ENCODE measurements around the gene RPH3AL. TPM values are rescaled to one million over a fixed set of nuclear protein-coding genes. Genes with fewer than 3 reads are reported as not detected.

Gene RPH3AL
- total RNA-seq, 1 donor from 2014 or later = 0.78 TPM

GRCh38 chr17:310111-311010 lies 42.2 kb downstream of the RPH3AL start:
- TF ChIP-seq, protein P1, sequence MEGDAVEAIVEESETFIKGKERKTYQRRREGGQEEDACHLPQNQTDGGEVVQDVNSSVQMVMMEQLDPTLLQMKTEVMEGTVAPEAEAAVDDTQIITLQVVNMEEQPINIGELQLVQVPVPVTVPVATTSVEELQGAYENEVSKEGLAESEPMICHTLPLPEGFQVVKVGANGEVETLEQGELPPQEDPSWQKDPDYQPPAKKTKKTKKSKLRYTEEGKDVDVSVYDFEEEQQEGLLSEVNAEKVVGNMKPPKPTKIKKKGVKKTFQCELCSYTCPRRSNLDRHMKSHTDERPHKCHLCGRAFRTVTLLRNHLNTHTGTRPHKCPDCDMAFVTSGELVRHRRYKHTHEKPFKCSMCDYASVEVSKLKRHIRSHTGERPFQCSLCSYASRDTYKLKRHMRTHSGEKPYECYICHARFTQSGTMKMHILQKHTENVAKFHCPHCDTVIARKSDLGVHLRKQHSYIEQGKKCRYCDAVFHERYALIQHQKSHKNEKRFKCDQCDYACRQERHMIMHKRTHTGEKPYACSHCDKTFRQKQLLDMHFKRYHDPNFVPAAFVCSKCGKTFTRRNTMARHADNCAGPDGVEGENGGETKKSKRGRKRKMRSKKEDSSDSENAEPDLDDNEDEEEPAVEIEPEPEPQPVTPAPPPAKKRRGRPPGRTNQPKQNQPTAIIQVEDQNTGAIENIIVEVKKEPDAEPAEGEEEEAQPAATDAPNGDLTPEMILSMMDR (IDR thresholded peaks at IDR 0.05) = no peak
- Mint-ChIP-seq H3K4me3 (ENCODE audit: unreplicated experiment) (no peak overlapping the region), H3K27ac (ENCODE audit: unreplicated experiment) (no peak overlapping the region)

GRCh38 chr17:309361-309888 lies 43.2 kb downstream of the RPH3AL start:
- Mint-ChIP-seq H3K4me3 (ENCODE audit: unreplicated experiment) (no peak overlapping the region), H3K36me3 (ENCODE audit: unreplicated experiment) (no peaks in the 10 kb centered on the region), H3K27me3 (ENCODE audit: unreplicated experiment) (peaks cover 15% of the 10 kb centered on the region), H3K4me1 (ENCODE audit: unreplicated experiment) (no peaks in the 10 kb centered on the region), H3K9me3 (ENCODE audit: unreplicated experiment) (no peaks in the 10 kb centered on the region), H3K27ac (ENCODE audit: unreplicated experiment) (no peak overlapping the region)
- TF ChIP-seq, protein P1 (IDR thresholded peaks at IDR 0.05) = peak; percentile 48
- no peak for DNase-seq (ENCODE audit: extremely low spot score, unreplicated experiment)

More at GRCh38 chr17:310111-311010, 42.2 kb downstream of the RPH3AL start:
- Mint-ChIP-seq H3K36me3 (ENCODE audit: unreplicated experiment) (no peaks in the 10 kb centered on the region), H3K4me1 (ENCODE audit: unreplicated experiment) (no peaks in the 10 kb centered on the region), H3K9me3 (ENCODE audit: unreplicated experiment) (peaks cover 2% of the 10 kb centered on the region), H3K27me3 (ENCODE audit: unreplicated experiment) (peaks cover 15% of the 10 kb centered on the region)
- no peak for DNase-seq (ENCODE audit: extremely low spot score, unreplicated experiment)

DNA sequence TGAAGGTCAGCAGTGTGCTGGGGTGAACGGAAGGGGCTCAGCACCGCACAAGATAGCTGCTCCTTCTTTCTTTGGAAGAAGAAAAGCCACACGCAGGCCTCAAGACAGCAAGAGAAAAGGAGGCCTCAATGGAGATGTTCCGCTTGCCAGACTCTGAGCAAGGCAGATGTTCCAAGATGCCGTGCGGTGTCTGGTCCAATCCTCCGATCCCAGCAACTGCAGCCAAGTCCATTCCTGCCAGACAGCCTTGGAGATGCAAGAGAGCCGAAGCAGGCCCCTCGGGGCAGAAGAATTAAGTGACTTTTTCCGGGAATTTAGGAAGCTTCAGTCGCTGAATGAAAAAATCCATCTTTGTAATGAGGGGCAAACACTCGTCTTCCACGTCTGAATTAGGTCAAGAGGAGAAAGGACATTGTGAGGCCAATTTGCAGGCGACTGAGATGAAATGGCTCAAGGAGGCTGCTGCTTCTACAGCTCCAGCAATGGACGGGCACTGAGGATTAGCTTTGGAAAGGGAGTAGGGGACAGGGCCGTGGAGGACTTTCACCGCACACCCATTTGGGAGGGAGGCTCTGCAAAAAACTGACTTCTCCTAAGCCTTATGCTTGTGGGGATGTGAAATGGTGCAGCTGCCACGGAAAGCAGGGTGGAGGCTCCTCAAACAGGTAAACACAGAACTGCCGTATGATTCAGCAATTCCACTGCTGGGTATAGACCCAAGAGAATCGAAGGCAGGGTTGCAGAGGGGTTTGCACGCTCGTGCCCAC lies 44.7 kb downstream of the RPH3AL start:
- no peak overlapping the region for H3K4me3 Mint-ChIP-seq (ENCODE audit: unreplicated experiment)
- H3K4me1 Mint-ChIP-seq (ENCODE audit: unreplicated experiment) = no peaks in the 10 kb centered on the region
- TF ChIP-seq, protein P1 (IDR thresholded peaks at IDR 0.05) = no peak
- peaks cover 17% of the 10 kb centered on the region for H3K27me3 Mint-ChIP-seq (ENCODE audit: unreplicated experiment)
- H3K27ac Mint-ChIP-seq (ENCODE audit: unreplicated experiment) = no peak overlapping the region
- H3K9me3 Mint-ChIP-seq (ENCODE audit: unreplicated experiment) = no peaks in the 10 kb centered on the region
- DNase-seq (ENCODE audit: extremely low spot score, unreplicated experiment) = no peak
- no peaks in the 10 kb centered on the region for H3K36me3 Mint-ChIP-seq (ENCODE audit: unreplicated experiment)

DNA sequence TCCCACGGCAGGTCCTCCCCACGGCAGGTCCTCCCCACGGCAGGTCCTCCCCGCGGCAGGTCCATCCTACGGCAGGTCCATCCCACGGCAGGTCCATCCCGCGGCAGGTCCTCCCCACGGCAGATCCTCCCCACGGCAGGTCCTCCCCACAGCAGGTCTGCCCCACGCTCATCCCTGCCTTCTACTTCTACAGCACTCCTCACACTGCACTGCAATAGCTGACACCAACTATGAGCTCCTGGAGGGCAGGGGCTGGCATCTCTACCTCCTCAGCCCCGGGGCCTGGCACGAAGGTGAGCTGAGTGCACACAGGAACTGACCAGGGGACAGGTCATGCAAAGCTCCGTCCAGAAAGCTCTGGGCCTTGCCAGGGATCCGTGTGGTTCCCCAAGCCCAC lies 45.3 kb downstream of the RPH3AL start:
- TF ChIP-seq, protein P1 (IDR thresholded peaks at IDR 0.05) = no peak
- Mint-ChIP-seq H3K9me3 (ENCODE audit: unreplicated experiment) (no peaks in the 10 kb centered on the region), H3K27me3 (ENCODE audit: unreplicated experiment) (peaks cover 17% of the 10 kb centered on the region), H3K36me3 (ENCODE audit: unreplicated experiment) (no peaks in the 10 kb centered on the region), H3K4me1 (ENCODE audit: unreplicated experiment) (no peaks in the 10 kb centered on the region), H3K27ac (ENCODE audit: unreplicated experiment) (no peak overlapping the region), H3K4me3 (ENCODE audit: unreplicated experiment) (no peak overlapping the region)
- DNase-seq (ENCODE audit: extremely low spot score, unreplicated experiment) = no peak

Data from osteocyte (in vitro differentiated cells).